ENCODE results near the gene WDR37.

GRCh38 chr10:1117651-1118050 is 61.5 kb downstream of the WDR37 start:
- TF ChIP-seq, protein P1, sequence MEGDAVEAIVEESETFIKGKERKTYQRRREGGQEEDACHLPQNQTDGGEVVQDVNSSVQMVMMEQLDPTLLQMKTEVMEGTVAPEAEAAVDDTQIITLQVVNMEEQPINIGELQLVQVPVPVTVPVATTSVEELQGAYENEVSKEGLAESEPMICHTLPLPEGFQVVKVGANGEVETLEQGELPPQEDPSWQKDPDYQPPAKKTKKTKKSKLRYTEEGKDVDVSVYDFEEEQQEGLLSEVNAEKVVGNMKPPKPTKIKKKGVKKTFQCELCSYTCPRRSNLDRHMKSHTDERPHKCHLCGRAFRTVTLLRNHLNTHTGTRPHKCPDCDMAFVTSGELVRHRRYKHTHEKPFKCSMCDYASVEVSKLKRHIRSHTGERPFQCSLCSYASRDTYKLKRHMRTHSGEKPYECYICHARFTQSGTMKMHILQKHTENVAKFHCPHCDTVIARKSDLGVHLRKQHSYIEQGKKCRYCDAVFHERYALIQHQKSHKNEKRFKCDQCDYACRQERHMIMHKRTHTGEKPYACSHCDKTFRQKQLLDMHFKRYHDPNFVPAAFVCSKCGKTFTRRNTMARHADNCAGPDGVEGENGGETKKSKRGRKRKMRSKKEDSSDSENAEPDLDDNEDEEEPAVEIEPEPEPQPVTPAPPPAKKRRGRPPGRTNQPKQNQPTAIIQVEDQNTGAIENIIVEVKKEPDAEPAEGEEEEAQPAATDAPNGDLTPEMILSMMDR (optimal IDR thresholded peaks at IDR 0.05 in 1 of 3, IDR thresholded peaks at IDR 0.05 in 1 of 3, conservative IDR thresholded peaks at IDR 0.05 in 1 of 3; ENCODE audit: extremely low read depth in 1 of 3, insufficient read depth in 2 of 3, low read length in 3 of 3): no peak
- no peak for TF ChIP-seq EZH2 (IDR thresholded peaks at IDR 0.05; ENCODE audit: low read length)
